Bone marrow (tissue), 2 donors: ENCODE data around the gene CCDC183.

Experiments
- DNase-seq, 2 donors: peaks; one replicate each; lab custom pipeline; 2025; lab: John Stamatoyannopoulos, UW

Gene CCDC183

GRCh38 chr9:136849960-136850865 is 54.1 kb downstream of the CCDC183 start:
- no peak for DNase-seq

GRCh38 chr9:136850866-136851775 is 55.0 kb downstream of the CCDC183 start:
- no peak for DNase-seq

- no peak for DNase-seq
Observed at GRCh38 chr9:136851941-136852663, 56.0 kb downstream of the CCDC183 start, which contains the start of gene MAMDC4. Gene MAMDC4 (plus strand): TSS chr9:136852346. CDS start chr9:136852417, 71 bp downstream.

GRCh38 chr9:136852664-136853595 is 56.8 kb downstream of the CCDC183 start:
- DNase-seq, result no peak

- DNase-seq, result no peak
Observed at GRCh38 chr9:136853596-136854112, 57.5 kb downstream of the CCDC183 start.

GRCh38 chr9:136854113-136854841 is 58.1 kb downstream of the CCDC183 start:
- no peak for DNase-seq

- DNase-seq, result no peak
Observed at GRCh38 chr9:136854842-136855460, 58.8 kb downstream of the CCDC183 start.

- no peak for DNase-seq
Observed at GRCh38 chr9:136855461-136856078, 59.4 kb downstream of the CCDC183 start.

GRCh38 chr9:136856079-136856476 is 59.9 kb downstream of the CCDC183 start:
- no peak for DNase-seq

GRCh38 chr9:136856541-136857141 is 60.5 kb downstream of the CCDC183 start:
- DNase-seq, result no peak

GRCh38 chr9:136857166-136857565 is 61.0 kb downstream of the CCDC183 start:
- no peak for DNase-seq
